T-helper 2 cell treated with Interferon-gamma antibody and Interleukin-4, amounts not matched to agents 100 ng/mL and 5 ng/mL, for 36 hours (primary cell): ENCODE results near the gene SRGAP1. TPM values are rescaled to one million over a fixed set of nuclear protein-coding genes. Genes with fewer than 3 reads are reported as not detected.

Source experiments
- intact Hi-C: fragments of 100-400 bp; cut with micrococcal nuclease; formaldehyde crosslinking; loops from one replicate; pipeline ENCODE4 v1.15.1; 2023
- total RNA-seq: library from RNA; stranded (reverse); gene quantifications from 2 replicates; pipeline ENCODE4 v1.2.3, GENCODE V29; 2022

Gene SRGAP1
- total RNA-seq, 1 donor from 2014 or later, result 0.20 TPM

DNA sequence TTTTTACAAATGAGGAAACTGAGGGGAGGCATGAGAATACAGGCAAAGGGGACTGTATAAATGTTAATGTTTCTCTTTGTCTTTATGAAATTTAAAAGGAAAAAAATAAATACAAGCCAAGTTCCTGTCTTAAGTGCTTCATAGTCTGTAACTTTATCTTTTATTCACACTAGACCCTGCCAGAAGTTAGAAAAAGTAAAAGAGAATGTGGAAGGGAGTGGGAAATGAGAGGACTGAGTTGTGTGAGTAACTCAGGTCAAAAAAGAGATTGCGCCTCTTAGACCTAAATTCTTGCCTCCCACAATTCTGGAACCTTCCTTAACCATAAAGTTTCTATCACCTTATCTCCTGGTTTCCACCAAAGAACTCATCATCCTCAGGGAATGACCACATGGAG is 236.5 kb downstream of the SRGAP1 start:
- intact Hi-C loops, result no loop called here

DNA sequence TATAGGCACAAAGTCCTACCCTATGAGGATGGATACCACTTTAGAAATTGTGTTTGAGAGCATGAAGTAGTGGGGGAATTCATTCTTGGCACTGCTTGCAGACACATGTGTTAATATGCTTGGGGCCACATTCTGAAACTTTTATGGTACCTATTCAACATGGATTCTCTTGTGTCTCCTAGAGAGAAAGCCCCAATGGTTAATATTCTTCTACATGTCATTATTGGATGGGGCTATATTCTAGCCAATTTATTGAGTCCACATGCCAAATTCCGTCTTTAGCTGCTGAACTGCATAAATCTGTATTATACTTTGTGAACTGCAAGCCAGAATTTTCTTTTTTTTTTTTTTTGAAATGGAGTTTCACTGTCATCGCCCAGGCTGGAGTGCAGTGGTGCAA is 237.6 kb downstream of the SRGAP1 start:
- intact Hi-C loops, result no loop called here

DNA sequence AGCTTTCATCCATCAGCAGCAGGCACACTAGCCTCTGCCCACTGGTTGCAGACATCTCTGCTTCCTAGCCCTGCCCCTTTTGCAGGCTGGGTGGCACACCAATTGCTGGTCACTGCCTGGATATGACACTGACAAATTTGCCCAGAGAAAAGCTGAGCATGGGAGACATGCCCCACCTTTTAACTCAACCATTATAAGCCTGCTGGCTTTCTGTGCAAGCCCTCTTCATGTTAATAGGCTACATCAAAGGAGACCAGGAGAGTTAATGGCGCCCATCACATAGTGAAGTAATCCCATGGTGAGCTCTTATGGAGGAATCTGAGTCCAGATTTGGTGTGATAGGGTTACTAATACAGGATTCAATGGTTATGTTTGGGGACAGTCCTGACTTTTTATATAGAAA is 238.4 kb downstream of the SRGAP1 start:
- intact Hi-C loops, result no loop called here

DNA sequence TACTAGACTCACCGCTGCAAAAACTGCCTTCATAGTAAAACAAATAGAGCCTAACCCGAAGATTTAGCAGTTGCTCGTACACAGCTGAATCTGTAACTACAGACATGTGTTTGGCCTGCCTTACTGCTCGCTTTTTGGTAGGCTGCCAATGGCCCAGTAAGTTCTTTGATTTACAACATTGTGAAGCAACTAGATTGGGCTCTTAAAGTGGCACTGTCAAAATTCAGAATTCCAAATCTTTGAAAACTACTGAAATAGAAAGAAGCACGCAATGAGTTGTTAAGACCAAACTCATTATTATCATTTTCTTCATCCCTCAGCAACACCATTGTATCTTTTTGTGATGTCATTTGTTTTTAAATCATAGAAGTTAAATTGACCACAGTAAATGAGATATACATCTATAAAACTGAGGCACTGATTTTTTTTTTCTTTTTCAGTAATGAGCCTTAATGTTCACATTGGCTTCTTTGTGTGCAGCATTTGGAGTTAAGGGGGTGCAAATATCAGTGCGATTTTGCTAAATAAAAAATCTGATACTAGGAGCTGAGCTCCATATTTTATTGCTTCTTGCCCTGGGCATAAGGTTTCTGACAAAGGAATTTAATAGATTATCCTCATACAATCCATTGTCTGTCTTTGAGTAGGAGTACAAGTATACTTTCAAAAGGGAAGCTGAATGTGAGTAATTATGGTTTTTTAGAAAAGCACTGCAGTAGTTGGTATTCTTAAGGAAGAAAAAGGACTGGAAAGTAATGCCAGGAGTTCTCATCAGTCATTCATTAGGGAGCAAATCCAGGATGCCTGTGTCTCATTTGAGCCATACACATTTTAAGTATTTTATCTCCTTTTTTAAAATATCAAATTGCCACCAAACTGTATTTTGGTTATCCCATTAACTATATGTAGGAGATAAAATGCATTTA is 239.0 kb downstream of the SRGAP1 start:
- intact Hi-C loops, result no loop called here

DNA sequence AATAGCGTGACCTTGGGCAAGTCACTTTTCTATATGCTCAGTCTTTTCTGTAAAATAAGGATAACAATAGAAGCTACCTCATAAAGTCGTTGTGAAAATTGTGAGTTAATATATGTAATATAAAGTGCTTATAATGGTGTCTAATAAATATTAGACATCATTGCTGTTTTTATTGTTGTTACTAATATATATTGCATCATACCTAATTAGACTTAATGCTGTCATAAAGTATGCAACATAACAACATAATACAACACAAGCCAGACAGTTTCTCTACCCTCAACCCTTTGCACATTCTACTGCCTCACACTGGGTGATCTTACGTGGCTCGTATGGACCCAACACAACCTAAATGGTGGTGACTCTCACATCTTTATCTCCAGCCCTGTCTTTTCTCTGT is 240.7 kb downstream of the SRGAP1 start:
- intact Hi-C loops, result no loop called here

DNA sequence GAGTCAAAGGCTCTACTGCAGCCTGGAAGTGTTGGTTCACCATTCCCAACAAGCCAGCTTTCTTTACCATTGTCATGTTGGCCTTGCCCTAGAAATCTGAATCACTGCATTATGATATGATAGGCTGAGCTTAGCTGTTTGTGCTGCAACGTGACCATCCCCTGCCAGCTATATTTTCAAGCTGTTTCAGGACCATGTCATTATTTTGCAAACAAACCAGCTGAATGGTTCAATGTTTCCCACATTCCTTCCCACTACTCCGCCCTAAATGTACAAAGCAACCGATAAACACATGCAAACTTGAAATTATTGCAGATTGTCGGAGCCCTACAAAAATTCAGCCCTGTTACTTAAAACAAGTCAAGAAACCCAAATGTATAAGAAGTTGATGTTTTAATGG is 241.5 kb downstream of the SRGAP1 start:
- intact Hi-C loops, result no loop called here

DNA sequence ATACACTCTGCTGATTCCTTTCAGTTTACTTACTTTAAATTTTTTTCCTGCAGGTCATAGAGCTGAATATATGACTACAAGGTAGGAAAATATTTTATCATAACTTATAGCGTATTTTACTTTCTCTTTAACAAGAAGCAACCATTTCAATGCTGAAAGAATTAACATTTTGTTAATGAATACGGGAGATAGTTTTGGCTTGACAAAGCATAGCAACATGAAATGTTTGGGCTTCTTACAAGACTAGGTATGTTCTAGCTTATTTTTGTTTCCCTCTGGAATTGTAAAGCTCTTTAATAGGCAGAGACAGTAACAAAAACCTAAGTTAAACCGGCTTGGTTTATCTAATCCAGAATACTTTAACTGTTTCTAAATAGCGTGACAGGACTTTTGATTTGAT is 242.4 kb downstream of the SRGAP1 start:
- intact Hi-C loops, result no loop called here

DNA sequence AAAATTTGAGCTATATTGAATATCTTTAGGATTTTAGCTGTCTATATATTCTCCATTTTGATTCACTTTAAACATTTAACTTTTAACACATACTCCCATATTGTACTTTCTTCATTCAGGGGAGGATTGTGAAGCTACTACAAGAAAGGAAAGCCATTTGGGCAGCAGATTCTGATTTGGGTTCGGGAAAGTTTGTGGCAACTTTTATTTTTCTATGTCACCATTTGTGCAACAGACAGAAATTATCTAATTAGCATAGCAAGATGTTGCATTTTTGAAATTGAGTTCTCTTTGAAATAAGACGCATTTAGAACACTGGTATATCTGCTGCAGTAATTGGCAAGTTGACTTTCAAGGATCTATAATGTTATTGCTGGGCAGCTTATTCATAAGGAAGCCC is 243.3 kb downstream of the SRGAP1 start:
- intact Hi-C loops, result no loop called here

DNA sequence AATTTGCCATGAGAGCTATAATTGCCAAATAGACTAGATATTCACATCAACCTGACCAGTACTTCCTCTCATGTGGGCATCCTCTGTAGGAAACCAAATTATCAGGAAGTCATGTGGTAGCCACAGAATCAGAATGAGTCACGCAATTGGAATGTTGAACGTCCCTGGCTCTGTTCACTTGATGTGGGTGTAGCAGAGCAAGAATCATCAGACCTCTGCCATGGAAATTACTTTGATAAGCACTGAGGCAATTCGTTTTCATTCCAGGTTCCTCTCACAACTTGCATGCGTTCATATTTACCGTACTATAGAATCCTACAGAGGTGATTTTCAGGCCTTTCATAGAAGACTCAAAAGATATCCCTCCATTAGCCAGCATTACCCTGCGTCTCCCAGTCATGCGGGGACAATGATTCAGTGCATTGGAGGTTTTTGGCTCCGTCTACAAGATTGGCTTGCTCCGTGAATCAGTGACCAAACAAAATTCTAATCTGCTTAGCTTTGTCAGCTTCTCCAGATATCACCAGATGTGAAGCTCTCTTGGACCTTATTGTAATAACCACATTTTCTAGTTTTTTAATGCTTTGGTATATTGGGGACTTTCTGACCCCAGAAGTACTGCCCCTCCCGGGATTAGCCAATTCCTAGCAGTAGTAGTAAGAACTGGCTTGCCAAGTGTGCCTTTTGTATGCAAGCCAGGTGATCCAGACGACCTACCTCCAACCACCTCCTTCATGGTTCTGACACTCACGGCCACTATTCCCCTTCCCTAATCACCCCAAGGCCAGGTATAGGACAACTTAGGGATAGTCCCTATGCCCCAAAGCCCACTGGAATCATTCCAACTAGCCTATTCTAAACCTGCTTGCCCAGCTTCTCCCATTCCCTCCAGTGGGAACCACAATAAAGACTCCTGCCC is 244.2 kb downstream of the SRGAP1 start:
- intact Hi-C loops, result no loop called here

DNA sequence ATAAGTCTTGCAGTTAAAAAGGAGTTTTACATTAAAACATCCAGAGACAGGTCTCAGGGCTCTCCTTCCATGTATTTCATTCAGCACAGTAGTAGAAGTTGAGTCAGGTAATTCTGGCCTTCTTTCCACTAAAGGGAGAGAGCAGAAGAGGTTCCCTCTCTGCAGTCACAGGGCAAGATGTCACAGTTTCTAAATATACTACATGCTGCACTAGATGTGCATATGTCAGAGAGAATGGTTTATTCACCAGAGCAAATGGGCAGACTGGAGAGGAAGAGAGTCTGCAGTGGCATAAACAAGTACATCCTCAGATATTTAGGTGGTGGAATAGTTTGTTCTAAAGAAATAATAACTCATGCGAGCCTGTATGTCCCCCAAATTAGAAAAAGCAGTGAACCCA is 245.5 kb downstream of the SRGAP1 start:
- intact Hi-C loops, result no loop called here

DNA sequence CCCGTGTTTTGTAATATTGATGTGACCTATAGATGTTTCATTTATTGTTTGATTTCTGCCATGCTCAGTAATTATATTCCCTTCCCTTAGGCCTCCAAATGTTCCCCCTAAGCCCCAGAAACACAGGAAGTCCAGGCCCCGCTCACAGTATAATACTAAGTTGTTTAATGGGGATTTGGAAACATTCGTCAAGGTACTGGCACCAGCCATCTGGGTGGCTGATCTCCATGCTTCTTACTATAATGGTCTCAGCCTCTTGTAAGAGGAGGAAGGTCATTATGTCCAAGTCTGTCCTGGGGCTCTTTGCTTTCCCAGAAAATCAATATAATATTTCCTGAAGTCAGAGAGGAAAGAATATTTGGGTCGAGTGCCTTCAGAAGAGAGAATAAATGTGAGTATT is 246.7 kb downstream of the SRGAP1 start:
- intact Hi-C loops, result no loop called here

DNA sequence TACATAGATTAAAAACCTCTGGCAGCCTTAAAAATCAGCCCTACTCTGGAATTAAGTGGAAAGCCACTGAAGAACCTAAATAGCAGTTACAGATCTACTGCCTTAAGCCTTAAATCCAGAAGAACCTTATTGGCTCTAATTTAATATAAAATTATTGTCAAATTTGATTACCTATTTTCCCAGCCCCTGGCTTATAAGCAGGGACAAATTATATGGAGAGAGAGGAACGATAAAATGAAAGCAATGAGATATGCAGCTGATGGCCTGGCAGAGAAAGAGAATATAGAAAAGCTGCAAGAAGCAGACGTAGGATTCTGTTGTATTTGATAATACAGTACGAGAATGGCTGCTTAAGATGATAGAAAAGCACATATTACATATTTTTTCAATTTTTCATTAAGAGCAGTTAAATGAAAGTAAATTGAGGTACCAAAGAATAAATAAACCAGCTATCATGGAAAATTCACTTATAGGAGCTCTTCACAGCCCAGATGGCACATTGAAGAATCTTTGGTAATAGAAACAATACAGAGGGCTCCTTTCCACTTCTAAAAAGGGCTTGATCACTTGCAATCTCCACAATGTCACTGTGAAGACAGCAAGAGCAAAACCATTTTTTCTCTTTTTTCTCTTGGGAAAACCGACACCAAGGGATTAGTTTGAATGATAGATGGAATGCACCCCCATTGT is 248.2 kb downstream of the SRGAP1 start:
- intact Hi-C loops, result no loop called here

DNA sequence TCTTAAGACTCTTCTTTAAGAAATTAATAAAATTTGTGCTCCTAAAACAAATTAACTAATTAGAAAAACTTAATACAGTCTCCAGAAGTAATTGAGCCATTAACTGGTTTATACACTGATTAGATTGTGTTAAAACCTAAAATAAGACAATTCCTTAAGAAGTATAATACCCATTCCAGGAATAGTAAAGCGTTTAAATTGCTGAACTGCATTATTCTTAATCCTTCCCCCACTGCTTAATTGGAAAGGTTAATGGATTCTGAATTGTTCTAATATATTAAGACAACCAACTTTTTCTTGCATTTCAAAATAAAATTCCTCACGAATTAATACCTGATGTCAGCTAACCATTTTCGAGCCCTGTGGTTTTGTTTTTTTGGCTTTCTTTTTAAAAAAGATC is 249.2 kb downstream of the SRGAP1 start:
- intact Hi-C loops, result no loop called here

DNA sequence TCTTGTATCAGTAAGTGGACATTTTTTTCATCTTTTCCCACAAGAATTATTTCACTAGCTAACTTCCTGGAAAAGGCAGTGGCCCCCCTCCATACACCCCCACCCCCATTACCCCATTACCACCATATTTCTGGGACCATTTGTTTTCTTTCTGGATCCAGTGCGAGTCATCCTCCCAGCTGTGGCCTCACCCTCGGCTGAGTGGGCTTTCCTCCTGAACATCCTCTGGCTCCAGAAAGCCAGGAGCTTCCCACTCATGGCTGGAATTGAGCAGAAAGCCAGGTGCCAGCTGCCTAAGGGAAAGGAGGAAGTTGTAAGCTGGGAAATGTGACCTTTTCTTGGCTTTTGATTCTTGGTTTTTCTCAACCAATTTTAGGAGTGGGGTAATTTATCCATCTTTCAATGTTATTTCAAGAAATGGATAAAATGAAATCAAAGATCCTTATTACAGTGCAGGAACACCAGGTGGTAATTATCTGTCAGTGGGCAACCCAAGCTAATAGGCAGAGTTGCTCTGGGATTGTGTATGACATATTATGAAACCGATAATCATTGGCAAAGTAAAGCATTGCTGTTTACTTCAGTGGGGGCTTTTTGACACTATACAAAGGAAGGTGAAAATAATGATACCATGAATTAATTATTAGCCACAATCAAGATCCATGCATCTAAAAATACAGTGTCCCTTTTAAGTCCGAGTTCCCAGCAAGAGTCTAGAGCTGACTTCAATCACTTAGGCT is 253.0 kb downstream of the SRGAP1 start:
- intact Hi-C loops, result no loop called here

DNA sequence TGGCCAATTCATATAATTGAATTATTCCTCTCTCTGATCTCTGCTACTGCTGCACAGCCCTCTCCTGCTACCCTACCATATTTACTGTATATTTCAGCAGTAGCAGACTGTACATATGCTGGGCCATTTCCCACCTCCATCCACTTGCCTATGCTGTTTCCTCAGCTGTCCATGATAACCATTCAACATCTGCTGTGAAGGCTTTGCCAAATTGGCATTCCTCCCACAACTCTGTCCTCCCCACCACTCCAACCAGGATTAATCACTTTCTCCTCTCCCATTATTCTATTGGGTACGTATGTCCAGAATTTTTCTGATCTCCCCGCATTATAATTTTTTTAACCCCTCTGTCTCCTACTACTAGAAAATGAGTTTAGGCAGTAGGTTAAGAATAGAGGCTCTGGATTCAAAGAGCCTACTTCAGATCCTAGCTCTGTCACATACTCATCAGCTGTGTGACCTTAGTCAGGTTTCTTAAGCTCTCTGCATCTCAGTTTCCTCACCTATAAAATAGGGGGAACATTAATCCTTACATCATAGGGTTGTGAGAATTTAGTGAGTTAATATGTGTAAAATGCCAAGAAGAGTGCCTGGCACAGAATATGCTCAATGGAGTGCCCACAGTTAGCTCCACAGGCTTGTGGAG is 254.3 kb downstream of the SRGAP1 start:
- intact Hi-C loops, result no loop called here

DNA sequence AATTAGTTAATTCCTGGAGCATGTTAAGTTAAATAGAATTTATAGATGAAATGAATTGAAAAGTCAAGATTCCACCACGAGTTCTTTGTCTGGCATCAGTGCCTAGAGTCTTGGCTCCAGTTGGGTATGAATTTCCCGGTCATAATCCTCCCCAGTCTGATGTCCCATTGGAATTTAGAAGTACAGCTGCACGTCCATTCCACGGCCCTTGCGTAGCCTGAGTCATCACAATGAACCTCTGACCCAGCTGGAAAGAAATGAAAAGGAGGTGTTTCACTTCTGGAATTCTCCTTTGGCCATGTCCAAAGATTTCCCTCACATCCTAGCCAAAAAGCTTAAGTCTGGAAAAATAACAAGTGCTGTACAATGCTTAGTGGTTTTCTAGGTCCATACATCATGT is 254.9 kb downstream of the SRGAP1 start:
- intact Hi-C loops, result no loop called here

DNA sequence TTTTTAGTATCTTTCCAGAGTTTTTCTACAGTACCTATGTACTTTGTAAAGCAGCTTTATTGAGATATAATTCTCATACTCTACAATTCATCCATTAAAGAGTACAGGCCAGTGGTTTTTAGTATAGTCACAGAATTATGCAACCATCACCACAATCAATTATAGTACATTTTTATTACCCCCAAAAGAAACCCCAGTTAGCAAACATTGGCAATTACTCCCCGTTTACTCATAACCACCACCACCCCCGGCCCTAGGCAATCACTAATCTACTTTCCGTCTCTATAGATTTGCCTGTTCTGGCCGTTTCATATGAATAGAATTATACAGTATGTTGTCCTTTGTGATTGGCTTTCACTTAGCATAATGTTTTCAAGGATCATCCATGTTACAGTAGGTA is 257.8 kb downstream of the SRGAP1 start:
- intact Hi-C loops, result no loop called here

DNA sequence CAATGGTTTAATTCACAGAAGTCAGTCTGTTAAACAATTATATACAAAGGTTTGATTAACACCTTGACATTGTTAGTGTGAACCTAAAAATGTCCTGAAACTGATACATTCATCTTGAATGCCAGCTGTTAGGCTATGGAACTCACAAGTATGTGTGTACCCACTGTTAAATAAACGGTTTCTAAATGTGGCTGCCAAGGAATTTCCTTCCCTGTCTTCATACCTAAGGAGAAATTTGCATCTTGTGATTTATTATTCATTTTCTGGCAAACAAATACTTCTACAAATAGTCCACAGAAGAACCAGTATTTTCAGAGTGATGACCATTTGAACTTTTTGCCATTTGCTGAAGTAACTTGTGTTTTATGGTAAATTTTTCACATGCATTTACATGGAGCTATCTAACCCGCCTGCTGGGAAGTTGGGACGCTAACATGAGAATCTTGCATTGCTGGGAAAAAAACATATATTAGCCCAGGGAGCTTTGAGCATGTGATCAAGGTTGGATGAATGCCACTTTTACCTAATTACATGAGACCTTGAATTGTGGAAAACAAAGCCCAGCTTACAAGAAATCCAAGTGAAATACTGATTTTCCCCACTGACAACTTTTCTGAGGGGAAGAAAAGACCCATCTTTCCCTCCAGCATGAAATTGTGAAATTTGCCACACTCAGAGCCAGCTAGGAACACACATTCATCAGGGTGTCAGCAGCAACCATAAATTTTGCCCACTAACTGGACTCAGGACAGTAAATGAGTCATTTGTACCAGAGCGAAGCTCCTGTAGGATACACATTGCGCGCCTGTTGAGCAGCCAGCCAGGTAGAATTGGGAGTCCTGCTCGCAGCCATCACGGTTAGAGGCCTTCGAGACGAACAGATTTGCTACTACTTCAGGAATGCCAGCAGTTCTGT is 259.6 kb downstream of the SRGAP1 start:
- intact Hi-C loops, result no loop called here

DNA sequence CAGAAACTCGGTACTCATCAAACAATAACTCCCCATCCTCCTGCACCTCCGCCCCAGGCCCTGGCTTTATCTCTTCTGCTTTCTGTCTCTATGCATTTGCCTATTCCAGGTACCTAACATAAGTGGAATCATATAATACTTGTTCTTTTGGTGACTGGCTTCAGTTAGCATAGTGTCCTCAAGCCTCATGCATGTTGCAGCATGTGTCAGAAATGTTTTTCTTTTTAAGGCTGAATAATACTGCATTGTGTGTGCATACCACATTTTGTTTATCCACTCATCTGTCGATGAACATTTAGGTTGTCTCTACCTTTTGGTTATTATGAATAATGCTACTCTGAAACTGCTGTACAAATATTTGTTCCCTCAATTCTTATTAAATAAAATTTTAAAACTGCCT is 260.5 kb downstream of the SRGAP1 start:
- intact Hi-C loops, result no loop called here
